ENCODE data around the gene LAP3.

LAP3 gene

DNA sequence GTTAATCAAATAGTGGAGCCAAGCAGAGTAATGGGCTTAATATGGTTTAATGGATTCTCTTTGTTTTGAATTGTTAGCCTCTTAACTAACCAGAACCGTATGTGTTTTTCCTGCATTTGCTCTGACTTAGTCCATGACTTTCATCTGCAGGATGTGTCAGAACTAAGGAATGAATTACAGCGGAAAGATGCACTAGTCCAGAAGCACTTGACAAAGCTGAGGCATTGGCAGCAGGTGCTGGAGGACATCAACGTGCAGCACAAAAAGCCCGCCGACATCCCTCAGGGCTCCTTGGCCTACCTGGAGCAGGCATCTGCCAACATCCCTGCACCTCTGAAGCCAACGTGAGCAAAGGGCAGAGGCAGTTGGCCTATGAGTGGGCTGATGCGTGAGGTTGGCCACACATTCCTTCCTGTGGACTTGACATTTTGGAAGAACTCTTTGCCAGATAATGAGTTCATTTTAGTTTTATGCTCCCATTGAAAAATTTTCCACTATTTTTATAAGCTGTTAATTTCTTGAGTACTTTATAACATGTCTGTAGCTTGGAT is 46.5 kb downstream of the LAP3 start:
- Histone ChIP-seq H3K36me3 (ENCODE audit: control insufficient read depth, insufficient read depth, low read length) (peaks cover 36% of the 10 kb centered on the region), H3K4me3 (replicated peaks; ENCODE audit: low read depth, low read length) (no peak overlapping the region), H3K27me3 (replicated peaks; ENCODE audit: control insufficient read depth, insufficient read depth, low read length) (no peaks in the 10 kb centered on the region)
- DNase-seq (ENCODE audit: extremely low read depth, insufficient read length) = no peak
- TF ChIP-seq CTCF (IDR thresholded peaks at IDR 0.05; ENCODE audit: insufficient read depth, low read length, poor library complexity, severe bottlenecking) = no peak

GRCh38 chr4:17624821-17625220 is 47.8 kb downstream of the LAP3 start:
- no peak overlapping the region for H3K4me3 ChIP-seq (replicated peaks; ENCODE audit: low read depth, low read length)
- no peaks in the 10 kb centered on the region for H3K27me3 ChIP-seq (replicated peaks; ENCODE audit: control insufficient read depth, insufficient read depth, low read length)
- no peak for DNase-seq (ENCODE audit: extremely low read depth, insufficient read length)
- TF ChIP-seq CTCF (IDR thresholded peaks at IDR 0.05; ENCODE audit: insufficient read depth, low read length, poor library complexity, severe bottlenecking) = no peak
- peaks cover 37% of the 10 kb centered on the region for H3K36me3 ChIP-seq (ENCODE audit: control insufficient read depth, insufficient read depth, low read length)

GRCh38 chr4:17630228-17630627 is 53.2 kb downstream of the LAP3 start:
- H3K36me3 ChIP-seq (ENCODE audit: control insufficient read depth, insufficient read depth, low read length) = peaks cover 26% of the 10 kb centered on the region
- no peak for DNase-seq (ENCODE audit: extremely low read depth, insufficient read length)
- H3K27me3 ChIP-seq (replicated peaks; ENCODE audit: control insufficient read depth, insufficient read depth, low read length) = no peaks in the 10 kb centered on the region
- H3K4me3 ChIP-seq (replicated peaks; ENCODE audit: low read depth, low read length) = no peak overlapping the region
- no peak for TF ChIP-seq CTCF (IDR thresholded peaks at IDR 0.05; ENCODE audit: insufficient read depth, low read length, poor library complexity, severe bottlenecking)

GRCh38 chr4:17633600-17633999 is 56.6 kb downstream of the LAP3 start:
- Histone ChIP-seq H3K27me3 (replicated peaks; ENCODE audit: control insufficient read depth, insufficient read depth, low read length) (no peaks in the 10 kb centered on the region), H3K36me3 (ENCODE audit: control insufficient read depth, insufficient read depth, low read length) (peaks cover 11% of the 10 kb centered on the region), H3K4me3 (replicated peaks; ENCODE audit: low read depth, low read length) (no peak overlapping the region)
- no peak for TF ChIP-seq CTCF (IDR thresholded peaks at IDR 0.05; ENCODE audit: insufficient read depth, low read length, poor library complexity, severe bottlenecking)
- DNase-seq (ENCODE audit: extremely low read depth, insufficient read length) = no peak

DNA sequence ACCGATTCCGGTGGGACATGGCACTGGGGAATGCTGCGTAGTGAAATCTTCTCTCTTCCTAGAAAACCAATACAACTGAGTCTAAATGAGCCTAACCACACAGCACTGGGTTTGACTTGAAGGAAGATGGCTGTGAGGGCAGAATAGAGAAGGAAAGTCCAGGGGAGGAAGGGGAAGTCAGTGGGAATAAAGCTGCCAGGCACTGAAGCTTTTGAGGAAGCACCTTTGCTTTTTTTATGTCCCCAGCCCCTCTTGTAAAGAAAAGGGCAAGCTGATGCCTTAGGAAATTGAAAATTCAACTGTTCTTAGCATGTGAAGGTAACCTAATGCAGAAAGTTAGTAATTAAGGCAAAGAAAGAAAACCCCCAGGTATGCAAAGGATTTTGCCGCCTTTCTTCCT is 58.1 kb downstream of the LAP3 start:
- Histone ChIP-seq H3K36me3 (ENCODE audit: control insufficient read depth, insufficient read depth, low read length) (peaks cover 8% of the 10 kb centered on the region), H3K4me3 (replicated peaks; ENCODE audit: low read depth, low read length) (no peak overlapping the region), H3K27me3 (replicated peaks; ENCODE audit: control insufficient read depth, insufficient read depth, low read length) (no peaks in the 10 kb centered on the region)
- DNase-seq (ENCODE audit: extremely low read depth, insufficient read length) = no peak
- no peak for TF ChIP-seq CTCF (IDR thresholded peaks at IDR 0.05; ENCODE audit: insufficient read depth, low read length, poor library complexity, severe bottlenecking)

DNA sequence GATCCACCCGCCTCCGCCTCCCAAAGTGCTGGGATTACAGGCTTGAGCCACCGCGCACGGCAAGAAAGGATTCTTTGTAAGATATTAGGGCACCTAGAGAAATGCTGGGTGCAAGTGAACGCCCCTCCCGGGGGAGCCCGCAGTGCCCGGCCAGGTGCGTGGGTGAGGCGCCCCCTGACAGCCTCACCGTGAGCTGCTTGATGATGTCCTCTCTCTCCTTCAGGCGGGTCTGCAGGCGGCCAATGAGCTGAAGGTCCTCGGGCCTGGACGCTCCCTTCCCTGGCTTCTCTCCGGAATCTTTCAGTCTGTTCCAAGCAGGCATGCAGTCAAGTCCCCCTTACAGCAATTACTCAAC is 59.3 kb downstream of the LAP3 start:
- Histone ChIP-seq H3K27me3 (replicated peaks; ENCODE audit: control insufficient read depth, insufficient read depth, low read length) (no peaks in the 10 kb centered on the region), H3K4me3 (replicated peaks; ENCODE audit: low read depth, low read length) (no peak overlapping the region), H3K36me3 (ENCODE audit: control insufficient read depth, insufficient read depth, low read length) (peaks cover 8% of the 10 kb centered on the region)
- TF ChIP-seq CTCF (IDR thresholded peaks at IDR 0.05; ENCODE audit: insufficient read depth, low read length, poor library complexity, severe bottlenecking) = no peak
- DNase-seq (ENCODE audit: extremely low read depth, insufficient read length) = no peak
